Thoracic aorta (tissue), 2 donors: ENCODE measurements around the gene SLC18B1. TPM values are rescaled to one million over a fixed set of nuclear protein-coding genes. Genes with fewer than 3 reads are reported as not detected.
"Not testable (repeated sequence)": the region's sequence is repeated elsewhere in the genome, so short reads cannot be mapped to it uniquely, and the experiment has no call there.

Source experiments
- ATAC-seq: fragments of 150-250 bp; one replicate; pipeline ENCODE4 v1.8.0; 2017; ENCODE audit warnings: low read depth; ENCODE audit not compliant: insufficient number of reproducible peaks, low FRiP score
- DNase-seq: peaks from one replicate; pipeline ENCODE4 v3.0.0-alpha.2; 2020; ENCODE audit warnings: low spot score
- H3K27ac ChIP-seq, 2 donors: fragments of 200-600 bp; sonication (generic); 1 replicate in 1 of 2; 2 replicates in 1 of 2; pipeline ENCODE4 v1.5.1; 2016; ENCODE audit warnings: mild to moderate bottlenecking in 2 of 2, moderate library complexity in 2 of 2
- H3K27me3 ChIP-seq: fragments of 200-600 bp; sonication (generic); replicated peaks from 2 replicates; pipeline ENCODE4 v1.6.0; 2016; ENCODE audit warnings: mild to moderate bottlenecking; ENCODE audit not compliant: insufficient read depth
- H3K36me3 ChIP-seq: fragments of 200-600 bp; sonication (generic); one replicate; pipeline ENCODE4 v1.5.1; 2016
- H3K4me1 ChIP-seq, 2 donors: fragments of 200-600 bp; sonication (generic); 1 replicate in 1 of 2; 2 replicates in 1 of 2; pipeline versions ENCODE4 v1.5.1 to v1.6.0; 2016; ENCODE audit warnings: low read depth in 2 of 2, mild to moderate bottlenecking in 1 of 2; ENCODE audit not compliant: control insufficient read depth in 1 of 2
- H3K4me3 ChIP-seq: fragments of 200-600 bp; sonication (generic); 2 replicates; pipeline ENCODE4 v1.5.1; 2016; ENCODE audit warnings: mild to moderate bottlenecking
- H3K9me3 ChIP-seq: fragments of 200-600 bp; sonication (generic); 2 replicates; pipeline ENCODE4 v1.5.1; 2016
- total RNA-seq, 2 donors: library from RNA; depleted of rRNA; stranded (reverse); fragments of >200 nt; gene quantifications; one replicate each; pipeline versions ENCODE4 v1.1.0 to v1.2.3, GENCODE V29; 2016
- TF ChIP-seq, protein P1 (sequence below): fragments of 200-600 bp; sonication (generic); IDR thresholded peaks from one replicate; pipeline ENCODE4 v1.5.1; 2019; ENCODE audit warnings: antibody characterized with exemption

Gene SLC18B1
- total RNA-seq, 2 donors from 2014 or later = 3.9 to 6.1 TPM

DNA sequence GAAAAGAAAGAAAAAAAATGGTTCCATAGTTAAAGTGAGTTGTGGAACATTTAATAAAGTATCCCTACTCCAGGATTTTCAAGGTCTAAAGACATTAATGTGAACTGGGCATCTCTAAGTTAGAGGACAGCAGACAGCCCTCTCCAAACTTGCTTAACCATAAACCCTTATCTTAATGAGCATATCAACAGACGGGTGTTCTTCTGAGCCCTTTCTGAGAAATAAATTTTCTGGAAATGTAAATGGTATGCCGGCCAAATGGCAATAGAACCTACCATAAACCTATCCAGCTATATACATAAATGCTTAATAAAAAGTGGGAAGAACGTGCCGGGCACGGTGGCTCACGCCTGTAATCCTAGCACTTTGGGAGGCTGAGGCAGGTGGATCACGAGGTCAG, 12.5 kb downstream of the SLC18B1 start:
- no peak for DNase-seq
- TF ChIP-seq, protein P1, sequence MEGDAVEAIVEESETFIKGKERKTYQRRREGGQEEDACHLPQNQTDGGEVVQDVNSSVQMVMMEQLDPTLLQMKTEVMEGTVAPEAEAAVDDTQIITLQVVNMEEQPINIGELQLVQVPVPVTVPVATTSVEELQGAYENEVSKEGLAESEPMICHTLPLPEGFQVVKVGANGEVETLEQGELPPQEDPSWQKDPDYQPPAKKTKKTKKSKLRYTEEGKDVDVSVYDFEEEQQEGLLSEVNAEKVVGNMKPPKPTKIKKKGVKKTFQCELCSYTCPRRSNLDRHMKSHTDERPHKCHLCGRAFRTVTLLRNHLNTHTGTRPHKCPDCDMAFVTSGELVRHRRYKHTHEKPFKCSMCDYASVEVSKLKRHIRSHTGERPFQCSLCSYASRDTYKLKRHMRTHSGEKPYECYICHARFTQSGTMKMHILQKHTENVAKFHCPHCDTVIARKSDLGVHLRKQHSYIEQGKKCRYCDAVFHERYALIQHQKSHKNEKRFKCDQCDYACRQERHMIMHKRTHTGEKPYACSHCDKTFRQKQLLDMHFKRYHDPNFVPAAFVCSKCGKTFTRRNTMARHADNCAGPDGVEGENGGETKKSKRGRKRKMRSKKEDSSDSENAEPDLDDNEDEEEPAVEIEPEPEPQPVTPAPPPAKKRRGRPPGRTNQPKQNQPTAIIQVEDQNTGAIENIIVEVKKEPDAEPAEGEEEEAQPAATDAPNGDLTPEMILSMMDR = no peak
- Histone ChIP-seq H3K9me3 (no peaks in the 10 kb centered on the region), H3K36me3 (no peaks in the 10 kb centered on the region), H3K27me3 (no peaks in the 10 kb centered on the region), H3K4me3 (no peak overlapping the region), H3K27ac (no peak overlapping the region), H3K4me1 (no peaks in the 10 kb centered on the region)
- ATAC-seq = no peak

GRCh38 chr6:132780770-132781371, 17.6 kb downstream of the SLC18B1 start:
- Histone ChIP-seq H3K9me3 (no peaks in the 10 kb centered on the region), H3K27ac (no peak overlapping the region), H3K4me1 (no peaks in the 10 kb centered on the region), H3K27me3 (no peaks in the 10 kb centered on the region), H3K36me3 (no peaks in the 10 kb centered on the region), H3K4me3 (no peak overlapping the region)
- DNase-seq (no peak), ATAC-seq (no peak)
- TF ChIP-seq, protein P1 = peak; percentile 29

- not testable (repeated sequence) for H3K36me3 ChIP-seq, ATAC-seq, H3K4me3 ChIP-seq, DNase-seq, H3K4me1 ChIP-seq, H3K27me3 ChIP-seq, H3K9me3 ChIP-seq, H3K27ac ChIP-seq
These were observed 20.6 kb downstream of the SLC18B1 start for GRCh38 chr6:132777881-132778280.

- no peak for ATAC-seq
These were observed 30.4 kb downstream of the SLC18B1 start for GRCh38 chr6:132768051-132768517.

GRCh38 chr6:132765560-132765959, 32.9 kb downstream of the SLC18B1 start:
- TF ChIP-seq, protein P1 = no peak
- Histone ChIP-seq H3K4me1 (peaks cover 9 to 15% of the 10 kb centered on the region in 2 donors), H3K36me3 (no peaks in the 10 kb centered on the region), H3K4me3 (no peak overlapping the region), H3K27me3 (no peaks in the 10 kb centered on the region), H3K9me3 (no peaks in the 10 kb centered on the region), H3K27ac (no peak overlapping the region)
- ATAC-seq (no peak), DNase-seq (no peak)

More at GRCh38 chr6:132768051-132768517, 30.4 kb downstream of the SLC18B1 start:
- no peaks in the 10 kb centered on the region for H3K9me3 ChIP-seq
- no peak overlapping the region for H3K4me3 ChIP-seq
- peaks cover 4 to 13% of the 10 kb centered on the region in 2 donors for H3K4me1 ChIP-seq
- no peak overlapping the region for H3K27ac ChIP-seq
- no peaks in the 10 kb centered on the region for H3K27me3 ChIP-seq
- TF ChIP-seq, protein P1 = peak; percentile 20
- no peak for DNase-seq
- H3K36me3 ChIP-seq = no peaks in the 10 kb centered on the region

- Histone ChIP-seq H3K4me1 (peaks cover 12 to 24% of the 10 kb centered on the region in 2 donors), H3K36me3 (no peaks in the 10 kb centered on the region), H3K27ac (no peak overlapping the region), H3K9me3 (no peaks in the 10 kb centered on the region), H3K27me3 (no peaks in the 10 kb centered on the region), H3K4me3 (no peak overlapping the region)
- ATAC-seq (no peak), DNase-seq (no peak)
- TF ChIP-seq, protein P1 = no peak
These were observed 34.1 kb downstream of the SLC18B1 start for GRCh38 chr6:132764370-132764769.
